OCI-LY1 (cell line): Measurements from ENCODE around the gene SCN1A.

Source experiments
- H2AFZ ChIP-seq: fragments of 200-600 bp; sonication (generic), shearing (Covaris generic); 2 replicates; pipeline ENCODE4 v1.6.0; 2014; ENCODE audit warnings: antibody characterized with exemption, mild to moderate bottlenecking, low read length
- H3F3A ChIP-seq: fragments of 200-600 bp; sonication (generic), shearing (Covaris generic); 2 replicates; pipeline ENCODE4 v1.6.0; 2014; ENCODE audit warnings: mild to moderate bottlenecking, antibody characterized with exemption, low read length, moderate library complexity; ENCODE audit not compliant: insufficient read depth
- H3K27ac ChIP-seq: fragments of 200-600 bp; sonication (generic); 2 replicates; pipeline ENCODE4 v1.5.1; 2014; ENCODE audit warnings: low read length, mixed run types, mild to moderate bottlenecking, low read depth; ENCODE audit not compliant: poor library complexity, severe bottlenecking
- H3K27me3 ChIP-seq: fragments of 200-600 bp; sonication (generic); 2 replicates; pipeline ENCODE4 v1.6.0; 2014; ENCODE audit warnings: antibody characterized with exemption, mild to moderate bottlenecking, low read length, moderate library complexity; ENCODE audit not compliant: insufficient read depth
- H3K36me3 ChIP-seq: fragments of 200-600 bp; sonication (generic); 2 replicates; pipeline ENCODE4 v1.6.1; 2014; ENCODE audit warnings: mild to moderate bottlenecking, antibody characterized with exemption, low read length, moderate library complexity, mixed read lengths; ENCODE audit not compliant: insufficient read depth
- H3K4me1 ChIP-seq: fragments of 200-600 bp; sonication (generic); 2 replicates; pipeline ENCODE4 v1.5.1; 2014; ENCODE audit warnings: mild to moderate bottlenecking, low read length, moderate library complexity; ENCODE audit not compliant: insufficient read depth, severe bottlenecking
- H3K4me2 ChIP-seq: fragments of 200-600 bp; sonication (generic), shearing (Covaris generic); 2 replicates; pipeline ENCODE4 v1.6.1; 2014; ENCODE audit warnings: low read length
- H3K4me3 ChIP-seq: fragments of 200-600 bp; sonication (generic); 2 replicates; pipeline ENCODE4 v1.5.1; 2014; ENCODE audit warnings: low read length, low read depth, mild to moderate bottlenecking, mixed read lengths; ENCODE audit not compliant: poor library complexity, severe bottlenecking
- H3K79me2 ChIP-seq: fragments of 200-600 bp; shearing (Covaris generic); 2 replicates; pipeline ENCODE4 v1.6.1; 2016; ENCODE audit warnings: mixed run types, low read length, mixed read lengths; ENCODE audit not compliant: insufficient read depth
- H3K9ac ChIP-seq: fragments of 200-600 bp; sonication (generic), shearing (Covaris generic); 2 replicates; pipeline ENCODE4 v1.6.1; 2014; ENCODE audit warnings: mild to moderate bottlenecking, low read length, mixed read lengths
- H3K9me2 ChIP-seq: fragments of 200-600 bp; sonication (generic), shearing (Covaris generic); 2 replicates; pipeline ENCODE4 v1.6.1; 2014; ENCODE audit warnings: low read depth, mild to moderate bottlenecking, low read length, mixed read lengths
- H3K9me3 ChIP-seq: fragments of 200-600 bp; shearing (Covaris generic); 2 replicates; pipeline ENCODE4 v1.6.1; 2014; ENCODE audit warnings: low read length, mixed read lengths
- H4K20me1 ChIP-seq: fragments of 200-600 bp; sonication (generic), shearing (Covaris generic); 2 replicates; pipeline ENCODE4 v1.6.0; 2016; ENCODE audit warnings: mild to moderate bottlenecking, low read length; ENCODE audit not compliant: insufficient read depth
- CTCF ChIP-seq: fragments of 200-600 bp; sonication (generic), shearing (Covaris generic); IDR thresholded peaks from 2 replicates; pipeline ENCODE4 v1.5.1; 2017; ENCODE audit warnings: mild to moderate bottlenecking, antibody characterized with exemption, low read length, moderate library complexity, mixed read lengths
- EZH2 ChIP-seq: fragments of 200-600 bp; sonication (generic), shearing (Covaris generic); IDR thresholded peaks from 2 replicates; pipeline ENCODE4 v1.8.0; 2017; ENCODE audit warnings: borderline replicate concordance, mixed run types, mild to moderate bottlenecking, antibody characterized with exemption, low read length, moderate library complexity, mixed read lengths

SCN1A gene

GRCh38 chr2:166090346-166090745, 37.5 kb downstream of the SCN1A start:
- Histone ChIP-seq H3K27ac (no peak overlapping the region), H3K4me3 (no peak overlapping the region), H2AFZ (no peak overlapping the region)

GRCh38 chr2:166088634-166089033, 39.2 kb downstream of the SCN1A start:
- no peaks in the 10 kb centered on the region for H3K9me2 ChIP-seq
- H3K4me1 ChIP-seq = no peaks in the 10 kb centered on the region
- no peak overlapping the region for H3K27ac ChIP-seq
- no peaks in the 10 kb centered on the region for H4K20me1 ChIP-seq
- TF ChIP-seq EZH2 = no peak
- no peak for TF ChIP-seq CTCF
- H3K36me3 ChIP-seq = no peaks in the 10 kb centered on the region
- H3K9ac ChIP-seq = no peak overlapping the region
- H3K4me2 ChIP-seq = no peak overlapping the region
- H3K27me3 ChIP-seq = no peaks in the 10 kb centered on the region
- no peak overlapping the region for H3K4me3 ChIP-seq
- H3F3A ChIP-seq = no peaks in the 10 kb centered on the region
- no peaks in the 10 kb centered on the region for H3K9me3 ChIP-seq
- no peak overlapping the region for H2AFZ ChIP-seq
- no peaks in the 10 kb centered on the region for H3K79me2 ChIP-seq

More at GRCh38 chr2:166090346-166090745, 37.5 kb downstream of the SCN1A start:
- Histone ChIP-seq H3K36me3 (no peaks in the 10 kb centered on the region), H3K4me1 (no peaks in the 10 kb centered on the region), H3K4me2 (no peak overlapping the region), H3K27me3 (no peaks in the 10 kb centered on the region), H3K9me2 (no peaks in the 10 kb centered on the region), H3F3A (no peaks in the 10 kb centered on the region), H3K9ac (no peak overlapping the region), H4K20me1 (no peaks in the 10 kb centered on the region), H3K9me3 (no peaks in the 10 kb centered on the region), H3K79me2 (no peaks in the 10 kb centered on the region)
- TF ChIP-seq CTCF (no peak), EZH2 (no peak)

GRCh38 chr2:166084301-166084700, 43.5 kb downstream of the SCN1A start:
- Histone ChIP-seq H3K9me2 (no peaks in the 10 kb centered on the region), H3K27me3 (no peaks in the 10 kb centered on the region), H3K4me1 (no peaks in the 10 kb centered on the region), H3K27ac (no peak overlapping the region), H3K4me3 (no peak overlapping the region), H3F3A (no peaks in the 10 kb centered on the region), H3K79me2 (no peaks in the 10 kb centered on the region), H3K4me2 (no peak overlapping the region), H4K20me1 (no peaks in the 10 kb centered on the region), H2AFZ (no peak overlapping the region), H3K36me3 (no peaks in the 10 kb centered on the region), H3K9ac (no peak overlapping the region), H3K9me3 (no peaks in the 10 kb centered on the region)
- no peak for TF ChIP-seq EZH2
- no peak for TF ChIP-seq CTCF
